Measurements from ENCODE around the gene ZNF774. TPM values are rescaled to one million over a fixed set of nuclear protein-coding genes. Genes with fewer than 3 reads are reported as not detected.

Gene ZNF774
- total RNA-seq, 1 donor, result under 0.01 TPM

Other genes with a start within 250 kb of the ZNF774 start
- gene IDH2, start 249.8 kb upstream of the ZNF774 start, total RNA-seq, result 44.6 TPM
- gene SEMA4B, start 151.0 kb upstream of the ZNF774 start, total RNA-seq, result 7.9 TPM
- 33.2 TPM for gene CIB1, start 118.3 kb upstream of the ZNF774 start, total RNA-seq
- 3.7 TPM for gene GDPGP1, start 118.1 kb upstream of the ZNF774 start, total RNA-seq
- 0.31 TPM for gene TTLL13, start 102.7 kb upstream of the ZNF774 start, total RNA-seq
- gene NGRN, start 86.6 kb upstream of the ZNF774 start, total RNA-seq, result 36.2 TPM
- 116 TPM for gene IQGAP1, start 36.0 kb downstream of the ZNF774 start, total RNA-seq
- 58.2 TPM for gene CRTC3, start 177.6 kb downstream of the ZNF774 start, total RNA-seq